HG03159 (cell line): Measurements from ENCODE around the gene FAT1.

ENCODE experiments used
- ATAC-seq: cut with Tn5 transposase; IDR thresholded peaks from one replicate; pipeline ENCODE4 v1.9.1; 2021; ENCODE audit warnings: mild to moderate bottlenecking, moderate library complexity; ENCODE audit not compliant: unreplicated experiment

The FAT1 gene

GRCh38 chr4:186724864-186725468 lies 1.3 kb upstream of the FAT1 start:
- no peak for ATAC-seq

GRCh38 chr4:186724058-186724863 lies 605 bp upstream of the FAT1 start:
- no peak for ATAC-seq

GRCh38 chr4:186722796-186723291 lies 812 bp downstream of the FAT1 start:
- no peak for ATAC-seq

DNA sequence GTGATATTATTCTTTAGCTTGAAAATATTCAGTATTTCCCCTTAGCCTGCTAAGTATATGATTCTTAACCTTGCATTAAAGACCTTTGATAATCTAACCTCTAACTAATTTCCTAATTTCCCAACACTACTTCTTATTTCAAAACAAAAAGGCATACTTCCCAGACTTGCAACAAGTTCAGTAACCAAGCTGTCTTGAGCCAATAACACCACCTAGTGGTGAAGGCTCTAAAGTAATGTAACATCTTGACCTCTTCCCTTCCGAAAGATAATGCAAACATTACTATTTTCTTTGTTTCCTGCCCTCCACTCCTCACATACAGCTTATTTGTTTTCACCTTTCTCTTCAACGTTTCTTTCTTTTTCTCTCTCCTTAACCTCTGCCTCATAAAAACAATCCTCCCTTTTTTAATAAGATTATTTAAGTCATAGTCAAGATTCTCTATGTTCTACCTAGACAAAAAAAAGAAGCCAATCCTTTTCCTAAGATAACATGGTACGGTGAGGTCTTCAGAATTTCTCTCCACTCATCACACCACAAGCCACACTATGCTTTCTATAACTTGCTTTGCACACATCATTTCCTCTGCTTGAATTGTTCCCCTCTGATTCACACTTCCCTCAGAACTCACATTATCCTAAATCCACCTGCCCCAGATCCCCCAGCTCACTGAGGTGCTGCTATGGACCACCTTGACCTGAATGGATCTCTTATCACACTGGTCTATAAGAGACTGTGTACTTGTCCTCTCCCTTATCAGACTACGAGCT lies 3.5 kb downstream of the FAT1 start:
- no peak for ATAC-seq

DNA sequence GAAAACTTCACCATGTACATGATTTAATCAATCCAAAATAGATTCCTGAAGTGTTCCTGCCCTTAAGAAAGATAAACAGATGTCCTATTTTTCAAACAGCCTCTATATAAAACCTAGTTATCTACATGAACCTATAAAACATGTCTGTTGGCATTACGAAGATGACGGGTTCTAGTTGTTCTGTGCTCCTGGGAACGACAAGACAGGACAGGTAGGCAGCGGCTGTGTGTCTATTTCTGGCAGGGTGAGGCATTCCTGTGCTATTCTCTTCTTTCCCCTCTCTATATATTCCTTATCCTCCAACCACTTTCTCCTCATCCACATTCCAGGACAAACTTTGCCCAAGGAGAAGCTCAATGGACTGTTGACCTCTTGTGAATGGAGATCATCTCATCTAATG lies 6.1 kb downstream of the FAT1 start:
- ATAC-seq, result no peak

DNA sequence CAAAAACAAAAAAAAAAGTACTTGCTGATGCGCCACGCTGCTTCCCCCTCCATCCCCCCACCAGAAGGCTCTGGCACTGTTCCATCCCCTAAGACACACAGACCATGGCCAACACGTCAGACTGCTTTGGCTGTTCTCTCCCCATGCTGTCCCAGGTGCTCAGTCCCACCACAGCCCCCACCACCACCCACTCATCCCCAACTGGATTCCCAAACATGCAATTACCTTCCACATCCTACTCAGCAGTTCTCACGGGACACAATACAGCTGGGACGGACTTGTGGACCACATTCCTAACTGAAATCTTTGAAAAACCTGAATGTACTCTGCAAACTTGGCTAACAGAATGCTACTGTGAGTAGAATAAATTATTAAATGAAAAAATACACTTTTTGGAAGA lies 8.6 kb downstream of the FAT1 start:
- ATAC-seq, result no peak

- no peak for ATAC-seq
Observed at GRCh38 chr4:186714006-186714675, 9.5 kb downstream of the FAT1 start.

DNA sequence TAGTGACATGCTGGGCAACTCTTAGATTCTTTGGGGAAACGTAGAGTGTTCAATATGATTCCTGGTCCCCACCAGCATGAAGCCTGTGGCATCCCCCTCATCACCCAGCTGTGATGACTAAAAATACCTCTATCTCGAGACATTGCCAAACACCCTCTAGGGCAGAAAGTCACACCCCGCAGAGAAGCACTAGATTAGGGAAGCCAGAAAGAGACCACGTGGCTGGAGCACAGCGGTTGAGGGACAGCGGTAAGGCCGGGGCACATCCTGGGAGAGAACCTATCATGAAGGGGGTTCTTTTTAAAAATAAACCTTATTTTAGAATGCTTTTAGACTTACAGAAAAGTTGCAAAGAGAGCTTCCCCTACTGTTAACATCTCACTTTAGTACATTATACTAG lies 11.0 kb downstream of the FAT1 start:
- no peak for ATAC-seq

GRCh38 chr4:186710521-186711119 lies 13.0 kb downstream of the FAT1 start:
- ATAC-seq, result no peak

DNA sequence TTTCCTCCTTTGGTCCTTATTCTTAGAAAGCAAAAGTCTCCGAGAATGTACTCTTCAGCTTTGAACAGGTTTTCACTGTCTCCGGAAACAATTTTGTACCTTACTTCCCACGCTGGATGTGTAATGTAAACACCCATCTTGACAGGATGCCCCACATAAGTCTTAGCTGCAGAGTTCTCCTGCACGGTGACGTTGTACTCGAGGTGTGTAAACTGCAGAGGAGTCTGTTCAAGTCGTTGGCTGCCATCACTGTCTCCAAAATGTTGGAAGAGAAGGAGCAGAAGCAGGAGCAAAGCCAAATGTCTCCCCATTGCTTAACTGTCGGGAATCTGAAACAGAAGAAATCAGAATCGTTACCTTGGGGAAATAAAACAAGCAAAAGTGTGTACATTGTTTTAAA lies 14.1 kb downstream of the FAT1 start:
- ATAC-seq, result no peak

DNA sequence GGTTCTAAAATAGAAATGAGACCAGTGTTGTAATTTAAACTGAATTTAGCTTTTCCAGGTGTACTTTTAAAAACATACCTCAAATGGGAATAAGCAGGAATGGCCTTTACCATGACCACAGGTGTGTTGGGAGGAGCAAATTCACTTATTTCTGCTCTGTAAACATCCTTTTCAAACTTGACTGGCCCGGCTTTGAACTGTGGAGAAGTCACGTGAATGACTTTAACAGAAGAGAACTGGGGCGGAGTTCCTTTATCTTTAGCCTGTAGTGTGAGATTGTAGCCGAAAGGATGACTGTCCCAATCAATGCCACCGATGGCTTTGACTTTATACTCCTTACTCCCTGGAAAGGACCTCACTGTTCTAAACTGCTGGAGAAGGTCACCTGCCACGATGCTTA lies 15.1 kb downstream of the FAT1 start:
- no peak for ATAC-seq

GRCh38 chr4:186707996-186708395 lies 15.7 kb downstream of the FAT1 start:
- ATAC-seq, result no peak

GRCh38 chr4:186707574-186707973 lies 16.1 kb downstream of the FAT1 start:
- ATAC-seq, result no peak

GRCh38 chr4:186704057-186704456 lies 19.6 kb downstream of the FAT1 start:
- no peak for ATAC-seq

DNA sequence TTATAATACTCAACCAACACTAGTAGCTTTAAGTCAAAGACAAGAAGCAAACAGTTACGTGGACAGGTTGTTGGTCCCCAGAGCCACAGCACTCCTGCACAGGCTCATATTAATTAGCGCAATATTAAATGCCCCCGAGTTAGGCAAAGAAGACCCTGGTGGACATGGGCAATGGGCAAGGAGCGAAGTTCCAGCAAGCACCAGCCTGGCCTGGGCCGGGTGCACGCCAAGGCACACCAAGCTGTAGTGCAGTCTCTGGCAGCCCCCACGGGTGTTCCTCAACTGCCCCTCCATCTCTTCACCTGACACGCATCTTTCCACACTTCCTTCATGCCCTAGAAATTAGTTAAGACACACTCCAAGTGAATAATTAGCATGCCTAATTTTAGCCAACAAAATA lies 20.1 kb downstream of the FAT1 start:
- no peak for ATAC-seq

GRCh38 chr4:186702940-186703339 lies 20.7 kb downstream of the FAT1 start:
- ATAC-seq, result no peak

DNA sequence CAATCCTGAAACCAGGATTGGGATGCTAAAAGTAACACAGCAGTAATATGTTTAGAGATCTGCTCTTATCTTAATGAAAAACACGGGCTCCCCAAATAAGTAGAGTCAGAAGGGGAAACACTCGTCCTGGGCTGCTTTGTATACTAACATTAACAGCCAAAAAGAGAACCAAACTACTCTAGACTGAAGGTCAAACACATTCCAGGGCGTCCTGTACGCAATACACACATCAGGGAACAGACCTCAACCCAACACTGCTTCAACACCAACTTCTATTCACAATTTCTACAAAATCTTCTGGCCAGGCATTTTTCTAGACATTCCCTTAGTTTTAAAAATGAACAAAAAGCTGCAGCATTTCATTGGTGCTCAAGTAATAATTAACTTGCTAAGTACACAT lies 21.4 kb downstream of the FAT1 start:
- no peak for ATAC-seq

DNA sequence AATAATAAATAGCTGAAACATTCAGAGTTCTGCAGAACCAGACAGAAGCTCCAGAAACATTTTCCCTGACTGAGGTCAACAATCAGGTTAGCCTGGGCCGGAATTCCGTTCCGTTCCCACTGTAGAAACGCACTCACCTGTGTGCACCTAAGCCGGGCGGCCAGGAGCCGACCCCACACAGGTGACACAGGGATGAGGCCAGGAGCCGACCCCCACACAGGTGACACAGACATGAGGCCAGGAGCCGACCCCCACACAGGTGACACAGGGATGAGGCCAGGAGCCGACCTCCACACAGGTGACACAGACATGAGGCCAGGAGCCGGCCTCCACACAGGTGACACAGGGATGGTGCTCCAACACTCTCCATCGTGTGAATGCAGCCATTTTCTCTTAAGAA lies 21.9 kb downstream of the FAT1 start:
- no peak for ATAC-seq

- no peak for ATAC-seq
Observed at GRCh38 chr4:186701273-186701672, 22.4 kb downstream of the FAT1 start.

- no peak for ATAC-seq
Observed at GRCh38 chr4:186700746-186701145, 22.9 kb downstream of the FAT1 start.

DNA sequence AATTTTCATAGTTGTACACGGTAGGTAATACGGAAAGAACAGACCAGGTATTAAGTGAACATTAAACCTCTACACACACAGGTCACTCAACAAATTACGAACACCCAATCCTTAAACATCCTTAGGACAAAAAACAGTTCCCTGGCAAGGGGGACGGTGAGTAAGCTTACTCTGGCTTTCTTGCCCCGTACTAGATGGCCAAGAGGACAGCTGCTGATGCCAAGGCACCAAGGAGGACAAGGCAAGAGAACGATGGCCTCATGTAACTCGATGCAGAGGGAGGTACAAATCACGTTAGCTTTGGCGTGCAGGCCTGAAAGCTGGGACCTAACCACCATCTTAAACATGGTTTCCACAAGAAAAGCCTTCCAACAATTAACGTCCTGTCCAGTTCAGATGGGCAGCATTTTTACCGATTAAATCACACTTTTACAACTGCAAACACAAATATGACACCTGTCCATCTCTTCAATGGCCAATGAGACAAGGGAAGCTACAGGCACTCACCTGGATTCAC lies 23.7 kb downstream of the FAT1 start:
- ATAC-seq, result no peak
